GM18520 (cell line): Measurements from ENCODE around the gene SERINC2.
"Not testable (repeated sequence)": the region's sequence is repeated elsewhere in the genome, so short reads cannot be mapped to it uniquely, and the experiment has no call there.

ENCODE experiments used
- ATAC-seq: cut with Tn5 transposase; IDR thresholded peaks from one replicate; pipeline ENCODE4 v1.9.1; 2021; ENCODE audit not compliant: unreplicated experiment

Gene SERINC2

GRCh38 chr1:31458287-31458896 is 45.4 kb downstream of the SERINC2 start:
- ATAC-seq, result no peak

DNA sequence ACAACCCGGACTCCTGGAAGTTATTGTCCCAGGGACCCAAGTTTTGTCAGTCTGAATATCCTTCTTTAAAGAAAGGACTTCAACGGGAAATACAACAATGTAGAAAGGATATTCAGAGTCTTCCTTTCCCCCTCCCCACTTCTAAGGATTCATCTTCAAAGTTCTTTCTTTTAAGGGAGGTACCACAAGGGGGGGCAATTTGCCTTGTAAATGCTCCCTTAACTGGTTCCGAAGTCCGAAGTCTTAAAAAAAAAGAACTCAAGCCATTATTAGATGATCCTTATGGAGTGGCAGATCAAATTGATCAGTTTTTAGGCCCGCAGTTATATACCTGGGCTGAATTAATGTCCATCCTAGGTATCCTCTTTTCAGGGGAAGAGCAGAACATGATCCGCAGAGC is 47.0 kb downstream of the SERINC2 start:
- no peak for ATAC-seq

- no peak for ATAC-seq
Observed at GRCh38 chr1:31467005-31467674, 54.1 kb downstream of the SERINC2 start.

GRCh38 chr1:31470794-31471315 is 57.8 kb downstream of the SERINC2 start:
- no peak for ATAC-seq

GRCh38 chr1:31471452-31472313 is 58.7 kb downstream of the SERINC2 start:
- not testable (repeated sequence) for ATAC-seq

- not testable (repeated sequence) for ATAC-seq
Observed at GRCh38 chr1:31472314-31472651, 59.3 kb downstream of the SERINC2 start.

DNA sequence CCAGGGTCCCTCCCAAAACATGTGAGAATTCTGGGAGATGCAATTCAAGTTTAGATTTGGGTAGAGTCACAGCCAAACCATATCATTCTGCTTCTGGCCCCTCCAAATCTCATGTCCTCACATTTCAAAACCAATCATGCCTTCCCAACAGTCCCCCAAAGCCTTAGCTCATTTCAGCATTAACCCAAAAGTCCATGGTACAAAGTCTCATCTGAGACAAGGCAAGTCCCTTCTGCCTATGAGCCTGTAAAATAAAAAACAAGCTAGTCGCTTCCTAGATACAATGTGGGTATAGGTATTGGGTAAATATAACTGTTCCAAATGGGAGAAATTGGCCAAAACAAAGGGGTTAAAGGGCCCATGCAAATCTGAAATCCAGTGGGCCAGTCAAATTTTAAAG is 59.7 kb downstream of the SERINC2 start:
- ATAC-seq, result not testable (repeated sequence)

DNA sequence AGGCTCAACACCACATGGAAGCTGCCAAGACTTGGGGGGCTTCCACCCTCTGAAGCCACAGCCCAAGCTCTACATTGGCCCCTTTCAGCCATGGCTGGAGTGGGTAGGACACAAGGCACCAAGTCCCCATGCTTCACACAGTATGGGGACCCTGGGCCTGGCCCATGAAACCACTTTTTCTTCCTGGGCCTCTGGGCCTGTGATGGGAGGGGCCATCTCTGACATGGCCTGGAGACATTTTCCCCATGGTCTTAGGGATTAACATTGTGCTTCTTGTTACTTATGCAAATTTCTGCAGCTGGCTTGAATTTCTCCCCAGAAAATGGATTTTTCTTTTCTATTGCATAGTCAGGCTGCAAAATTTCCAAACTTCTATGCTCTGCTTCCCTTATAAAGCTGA is 60.5 kb downstream of the SERINC2 start:
- ATAC-seq, result not testable (repeated sequence)

DNA sequence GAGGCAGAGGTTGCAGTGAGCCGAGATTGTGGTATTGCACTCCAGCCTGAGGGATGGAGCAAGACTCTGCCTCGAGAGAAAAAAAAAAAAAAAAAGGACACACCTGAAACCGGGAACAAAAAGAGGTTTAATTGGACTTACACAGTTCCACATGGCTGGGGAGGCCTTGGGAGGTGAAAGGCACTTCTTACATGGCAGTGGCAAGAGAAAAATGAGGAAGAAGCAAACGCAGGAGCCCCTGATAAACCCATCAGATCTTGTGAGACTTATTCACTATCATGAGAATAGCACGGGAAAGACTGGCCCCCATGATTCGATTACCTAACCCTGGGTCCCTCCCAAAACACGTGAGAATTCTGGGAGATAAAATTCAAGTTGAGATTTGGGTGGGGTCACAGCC is 61.6 kb downstream of the SERINC2 start:
- not testable (repeated sequence) for ATAC-seq

DNA sequence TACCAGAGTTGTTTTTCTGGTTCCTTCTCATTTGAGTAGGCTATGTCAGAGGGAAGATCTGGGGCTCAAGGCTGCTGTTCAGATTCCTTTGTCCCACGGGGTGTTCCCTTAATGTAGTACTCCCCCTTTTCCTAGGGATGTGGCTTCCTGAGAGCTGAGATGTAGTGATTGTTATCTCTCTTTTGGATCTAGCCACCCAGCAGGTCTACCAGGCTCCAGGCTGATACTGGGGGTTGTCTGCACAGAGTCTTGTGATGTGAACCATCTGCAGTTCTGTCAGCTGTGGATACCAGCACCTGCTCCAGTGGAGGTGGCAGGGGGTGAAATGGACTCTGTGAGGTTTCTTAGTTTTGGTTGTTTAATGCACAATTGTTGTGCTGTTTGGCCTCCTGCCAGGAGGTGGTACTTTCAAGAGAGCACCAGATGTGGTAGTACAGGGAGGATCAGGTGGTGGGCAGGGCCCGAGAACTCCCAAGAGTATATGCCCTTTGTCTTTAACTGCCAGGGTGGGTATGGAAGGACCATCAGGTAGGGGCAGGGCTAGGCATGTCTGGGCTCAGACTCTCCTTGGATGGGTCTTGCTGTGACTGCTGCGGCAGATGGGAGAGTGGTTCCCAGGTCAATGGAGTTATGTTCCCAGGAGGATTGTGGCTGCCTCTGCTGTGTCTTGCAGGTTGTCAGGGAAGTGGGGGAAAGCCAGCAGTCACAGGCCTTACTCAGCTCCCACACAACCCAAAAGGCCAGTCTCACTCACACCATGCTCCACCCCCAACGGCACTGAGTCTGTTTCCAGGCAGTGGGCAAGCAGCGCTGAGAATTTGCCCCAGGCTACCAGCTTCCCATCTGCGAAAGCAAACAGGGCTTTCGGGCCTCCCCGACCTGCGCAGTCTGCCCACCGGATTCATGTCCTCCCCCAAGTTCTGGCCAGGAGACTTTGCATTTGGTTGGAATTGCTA is 64.2 kb downstream of the SERINC2 start:
- ATAC-seq, result peak; percentile 46

DNA sequence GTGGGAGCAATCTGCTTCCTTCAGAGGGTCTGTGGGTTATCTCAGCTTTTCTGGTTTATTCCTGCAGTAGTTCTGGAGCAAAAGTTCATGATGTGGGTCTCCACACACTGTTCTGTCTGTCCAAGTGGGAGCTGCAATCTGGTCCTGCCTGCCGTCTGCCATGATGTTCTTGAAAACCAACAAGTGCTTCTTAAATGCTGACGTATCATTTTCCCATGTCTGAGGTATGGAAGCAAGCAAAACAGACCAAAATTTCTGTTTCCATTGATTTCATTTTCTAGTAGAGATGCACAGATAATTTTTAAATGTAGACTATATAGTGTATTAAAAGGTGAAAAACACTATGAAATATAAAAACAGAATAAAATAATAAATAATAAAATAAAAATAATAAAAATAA is 65.2 kb downstream of the SERINC2 start:
- ATAC-seq, result no peak

GRCh38 chr1:31479811-31480210 is 66.8 kb downstream of the SERINC2 start:
- ATAC-seq, result no peak

DNA sequence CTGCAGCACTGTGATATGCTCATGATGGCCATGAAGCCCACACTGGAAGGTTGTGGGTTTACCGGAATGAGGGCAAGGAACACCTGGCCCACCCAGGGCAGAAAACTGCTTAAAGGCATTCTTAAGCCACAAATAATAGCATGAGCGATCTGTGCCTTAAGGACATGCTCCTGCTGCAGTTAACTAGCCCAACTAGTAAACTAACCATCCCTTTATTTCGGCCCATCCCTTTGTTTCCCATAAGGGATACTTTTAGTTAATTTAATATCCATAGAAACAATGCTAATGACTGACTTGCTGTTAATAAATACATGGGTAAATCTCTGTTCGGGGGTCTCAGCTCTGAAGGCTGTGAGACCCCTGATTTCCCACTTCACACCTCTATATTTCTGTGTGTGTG is 67.4 kb downstream of the SERINC2 start:
- not testable (repeated sequence) for ATAC-seq

GRCh38 chr1:31482482-31483011 is 69.5 kb downstream of the SERINC2 start:
- ATAC-seq, result no peak

DNA sequence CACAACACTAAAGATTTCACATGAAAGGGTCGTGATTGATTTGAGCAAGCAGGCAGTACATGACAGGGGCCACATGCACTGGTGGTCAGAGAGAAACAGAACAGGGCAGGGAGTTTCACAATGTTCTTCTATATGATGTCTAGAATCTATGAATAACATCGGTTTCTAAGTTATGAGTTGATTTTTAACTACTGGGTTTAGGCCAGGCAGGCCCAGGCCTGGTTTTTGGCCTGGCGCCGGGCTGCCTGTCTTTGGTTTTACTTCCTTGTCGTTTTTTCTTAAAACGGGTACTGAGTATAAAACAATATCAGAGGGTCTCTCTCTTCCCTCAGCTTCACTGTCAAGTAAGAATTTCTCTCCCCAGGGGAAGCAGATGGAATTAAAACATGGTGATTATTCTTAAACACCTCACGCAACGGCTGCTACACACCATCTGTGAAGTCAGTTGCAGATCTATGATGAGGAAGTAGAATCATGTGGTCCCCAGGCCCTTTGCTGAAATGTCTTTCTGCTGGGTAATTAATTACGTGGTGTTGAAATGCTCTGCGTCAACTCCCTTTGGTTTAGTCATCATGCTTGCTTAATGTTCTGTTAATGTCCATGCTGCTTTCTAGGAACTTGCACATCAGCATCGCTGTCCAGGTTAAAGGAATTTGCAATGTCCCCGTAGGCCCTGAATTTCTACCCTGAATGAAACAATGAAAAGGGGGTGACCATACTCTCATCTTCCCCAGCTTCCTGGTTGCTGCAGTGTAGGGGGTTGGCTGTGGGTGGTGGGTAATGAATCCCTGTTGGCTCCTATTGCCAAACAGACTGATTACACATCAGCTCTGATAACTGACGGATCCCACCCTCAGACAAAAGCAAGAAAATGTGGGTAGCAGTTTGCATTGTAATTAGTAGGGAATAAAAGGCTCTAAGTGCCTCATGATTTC is 70.3 kb downstream of the SERINC2 start:
- peak; percentile 53 for ATAC-seq
